Skeletal muscle satellite cell (primary cell): ENCODE measurements around the gene ARID1B.
A peak's percentile ranks its signal among the peaks of the same experiment; 100 is the strongest.

ENCODE experiments used
- H3K27me3 ChIP-seq: 2 replicates; pipeline ENCODE4 v1.7.0; 2013; ENCODE audit warnings: low read length; ENCODE audit not compliant: control insufficient read depth, insufficient read depth
- H3K36me3 ChIP-seq: 2 replicates; pipeline ENCODE4 v1.7.0; 2013; ENCODE audit warnings: mild to moderate bottlenecking, control low read depth, low read length; ENCODE audit not compliant: insufficient read depth
- H3K4me1 ChIP-seq: 2 replicates; pipeline ENCODE4 v1.7.0; 2013; ENCODE audit warnings: low read length; ENCODE audit not compliant: control insufficient read depth, insufficient read depth
- H3K4me2 ChIP-seq: 2 replicates; pipeline ENCODE4 v1.7.0; 2013; ENCODE audit warnings: mild to moderate bottlenecking, low read length
- H3K4me3 ChIP-seq: 2 replicates; pipeline ENCODE4 v1.7.0; 2013; ENCODE audit warnings: low read length
- H3K9ac ChIP-seq: 2 replicates; pipeline ENCODE4 v1.7.0; 2013; ENCODE audit warnings: mild to moderate bottlenecking, low read depth, low read length, moderate library complexity
- H3K9me3 ChIP-seq: replicated peaks from 2 replicates; pipeline ENCODE4 v1.7.0; 2013; ENCODE audit warnings: mild to moderate bottlenecking, control low read depth, low read length

The ARID1B gene

GRCh38 chr6:157152556-157152955 is 375.4 kb downstream of the ARID1B start:
- H3K4me3 ChIP-seq: no peak overlapping the region
- no peaks in the 10 kb centered on the region for H3K9me3 ChIP-seq
- H3K36me3 ChIP-seq: peaks cover 12% of the 10 kb centered on the region
- H3K4me2 ChIP-seq: peak overlapping the region; percentile 34
- H3K27me3 ChIP-seq: no peaks in the 10 kb centered on the region
- H3K9ac ChIP-seq: peak overlapping the region; percentile 6
- peaks cover 48% of the 10 kb centered on the region for H3K4me1 ChIP-seq

- Histone ChIP-seq H3K9me3 (no peaks in the 10 kb centered on the region), H3K4me3 (no peak overlapping the region), H3K4me2 (no peak overlapping the region), H3K9ac (no peak overlapping the region), H3K27me3 (no peaks in the 10 kb centered on the region), H3K4me1 (peaks cover 19% of the 10 kb centered on the region), H3K36me3 (peaks cover 12% of the 10 kb centered on the region)
Observed at GRCh38 chr6:157155804-157156203, 378.6 kb downstream of the ARID1B start.

GRCh38 chr6:157157258-157157657 is 380.1 kb downstream of the ARID1B start:
- H3K4me1 ChIP-seq: peaks cover 6% of the 10 kb centered on the region
- no peaks in the 10 kb centered on the region for H3K9me3 ChIP-seq
- no peak overlapping the region for H3K9ac ChIP-seq
- no peak overlapping the region for H3K4me3 ChIP-seq
- H3K27me3 ChIP-seq: no peaks in the 10 kb centered on the region
- no peak overlapping the region for H3K4me2 ChIP-seq
- H3K36me3 ChIP-seq: peaks cover 12% of the 10 kb centered on the region

- Histone ChIP-seq H3K27me3 (no peaks in the 10 kb centered on the region), H3K9ac (no peak overlapping the region), H3K36me3 (peaks cover 12% of the 10 kb centered on the region), H3K4me1 (no peaks in the 10 kb centered on the region), H3K4me3 (no peak overlapping the region), H3K4me2 (no peak overlapping the region), H3K9me3 (no peaks in the 10 kb centered on the region)
Observed at GRCh38 chr6:157158456-157158855, 381.3 kb downstream of the ARID1B start.

GRCh38 chr6:157158897-157159296 is 381.7 kb downstream of the ARID1B start:
- no peaks in the 10 kb centered on the region for H3K27me3 ChIP-seq
- no peak overlapping the region for H3K9ac ChIP-seq
- no peak overlapping the region for H3K4me3 ChIP-seq
- H3K9me3 ChIP-seq: no peaks in the 10 kb centered on the region
- H3K4me1 ChIP-seq: no peaks in the 10 kb centered on the region
- H3K4me2 ChIP-seq: no peak overlapping the region
- peaks cover 12% of the 10 kb centered on the region for H3K36me3 ChIP-seq

- no peak overlapping the region for H3K9ac ChIP-seq
- no peak overlapping the region for H3K4me3 ChIP-seq
- peaks cover 12% of the 10 kb centered on the region for H3K36me3 ChIP-seq
Observed at GRCh38 chr6:157159348-157159747, 382.2 kb downstream of the ARID1B start.

GRCh38 chr6:157161912-157162311 is 384.7 kb downstream of the ARID1B start:
- Histone ChIP-seq H3K4me1 (no peaks in the 10 kb centered on the region), H3K9ac (no peak overlapping the region), H3K9me3 (no peaks in the 10 kb centered on the region), H3K4me3 (no peak overlapping the region), H3K4me2 (no peak overlapping the region), H3K36me3 (peaks cover 3% of the 10 kb centered on the region), H3K27me3 (no peaks in the 10 kb centered on the region)

More at GRCh38 chr6:157159348-157159747, 382.2 kb downstream of the ARID1B start:
- Histone ChIP-seq H3K9me3 (no peaks in the 10 kb centered on the region), H3K27me3 (no peaks in the 10 kb centered on the region), H3K4me1 (no peaks in the 10 kb centered on the region), H3K4me2 (no peak overlapping the region)

- H3K4me1 ChIP-seq: no peaks in the 10 kb centered on the region
- peaks cover 5% of the 10 kb centered on the region for H3K36me3 ChIP-seq
- no peak overlapping the region for H3K9ac ChIP-seq
- no peaks in the 10 kb centered on the region for H3K9me3 ChIP-seq
- no peak overlapping the region for H3K4me2 ChIP-seq
- no peak overlapping the region for H3K4me3 ChIP-seq
- no peaks in the 10 kb centered on the region for H3K27me3 ChIP-seq
Observed at GRCh38 chr6:157162766-157163433, 385.7 kb downstream of the ARID1B start.

GRCh38 chr6:157163434-157164159 is 386.4 kb downstream of the ARID1B start:
- no peaks in the 10 kb centered on the region for H3K4me1 ChIP-seq
- peaks cover 10% of the 10 kb centered on the region for H3K36me3 ChIP-seq
- no peaks in the 10 kb centered on the region for H3K9me3 ChIP-seq
- no peak overlapping the region for H3K4me3 ChIP-seq
- H3K9ac ChIP-seq: no peak overlapping the region
- H3K27me3 ChIP-seq: no peaks in the 10 kb centered on the region
- no peak overlapping the region for H3K4me2 ChIP-seq

GRCh38 chr6:157164972-157165371 is 387.8 kb downstream of the ARID1B start:
- Histone ChIP-seq H3K4me3 (no peak overlapping the region), H3K9ac (no peak overlapping the region), H3K27me3 (no peaks in the 10 kb centered on the region), H3K4me2 (no peak overlapping the region), H3K9me3 (no peaks in the 10 kb centered on the region), H3K36me3 (peaks cover 21% of the 10 kb centered on the region), H3K4me1 (no peaks in the 10 kb centered on the region)

- Histone ChIP-seq H3K36me3 (peaks cover 22% of the 10 kb centered on the region), H3K27me3 (no peaks in the 10 kb centered on the region), H3K4me3 (no peak overlapping the region), H3K9me3 (no peaks in the 10 kb centered on the region), H3K9ac (no peak overlapping the region), H3K4me2 (no peak overlapping the region), H3K4me1 (no peaks in the 10 kb centered on the region)
Observed at GRCh38 chr6:157166784-157167183, 389.6 kb downstream of the ARID1B start.

GRCh38 chr6:157167837-157168236 is 390.7 kb downstream of the ARID1B start:
- no peak overlapping the region for H3K4me2 ChIP-seq
- no peak overlapping the region for H3K4me3 ChIP-seq
- no peaks in the 10 kb centered on the region for H3K27me3 ChIP-seq
- H3K36me3 ChIP-seq: peaks cover 22% of the 10 kb centered on the region
- no peaks in the 10 kb centered on the region for H3K9me3 ChIP-seq
- no peak overlapping the region for H3K9ac ChIP-seq
- no peaks in the 10 kb centered on the region for H3K4me1 ChIP-seq
